Left ventricle myocardium inferior (tissue), 1 donor: ENCODE measurements around the gene ZBTB46. TPM values are rescaled to one million over a fixed set of nuclear protein-coding genes. Genes with fewer than 3 reads are reported as not detected.

Experiments
- DNase-seq: peaks from one replicate; pipeline ENCODE4 v3.0.0-alpha.2; 2020
- H3K27ac ChIP-seq: fragments of 200-600 bp; replicated peaks from 2 replicates; pipeline ENCODE4 v1.8.0; 2021
- H3K27me3 ChIP-seq: fragments of 200-600 bp; 2 replicates; pipeline ENCODE4 v1.8.0; 2021; ENCODE audit warnings: low read depth
- H3K36me3 ChIP-seq: fragments of 200-600 bp; 2 replicates; pipeline ENCODE4 v1.8.0; 2021
- H3K4me1 ChIP-seq: fragments of 200-600 bp; 2 replicates; pipeline ENCODE4 v1.8.0; 2021
- H3K4me3 ChIP-seq: fragments of 200-600 bp; 2 replicates; pipeline ENCODE4 v1.8.0; 2021; ENCODE audit warnings: mild to moderate bottlenecking, moderate library complexity
- H3K9me3 ChIP-seq: fragments of 200-600 bp; replicated peaks from 2 replicates; pipeline ENCODE4 v1.8.0; 2021
- intact Hi-C: fragments of 100-400 bp; cut with micrococcal nuclease; formaldehyde crosslinking; loops from one replicate; pipeline ENCODE4 v1.11.0; 2022
- total RNA-seq: library from RNA; stranded (reverse); fragmentation: NEBNext Ultra II Directional; extraction: Animal tissue kit (Norgen Biotek cat#: 25700); gene quantifications from one replicate; pipeline ENCODE4 v1.2.1, GENCODE V29; 2021
- TF ChIP-seq, protein P1 (sequence below): fragments of 200-600 bp; IDR thresholded peaks from 2 replicates; pipeline ENCODE4 v1.8.0; 2021; ENCODE audit warnings: antibody characterized with exemption, mild to moderate bottlenecking, borderline replicate concordance
- donor health status: DM: no; HTN: yes; CAD: no; lungs with severe emphysema.

ZBTB46 gene
- total RNA-seq, 1 donor from 2014 or later = 13.6 TPM

DNA sequence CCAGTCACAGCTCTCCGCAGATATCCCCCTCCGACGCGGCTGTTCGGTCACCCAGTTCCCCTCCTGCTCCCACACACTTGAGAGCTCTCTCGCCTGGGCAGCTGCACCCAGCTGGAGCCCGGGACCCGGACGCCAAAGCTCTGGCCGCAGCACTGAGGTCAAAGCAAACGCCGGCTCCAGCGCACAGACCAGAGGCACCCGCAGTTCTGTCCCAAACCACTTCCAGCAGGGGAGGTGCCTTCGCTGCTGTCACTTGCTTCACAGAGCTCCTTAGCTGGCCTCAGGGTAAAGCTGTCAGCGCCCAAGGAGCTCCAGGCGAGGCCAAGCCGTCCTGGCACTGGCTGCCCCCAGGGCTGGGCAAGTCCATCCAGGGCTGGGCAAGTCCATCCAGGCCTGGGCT lies 63.6 kb downstream of the ZBTB46 start:
- peaks cover 9% of the 10 kb centered on the region for H3K4me1 ChIP-seq
- intact Hi-C loops = no loop called here
- H3K27me3 ChIP-seq = no peaks in the 10 kb centered on the region
- H3K27ac ChIP-seq = peak overlapping the region; percentile 3
- no peaks in the 10 kb centered on the region for H3K9me3 ChIP-seq
- H3K36me3 ChIP-seq = peaks cover 57% of the 10 kb centered on the region
- peak; percentile 56 for DNase-seq
- TF ChIP-seq, protein P1, sequence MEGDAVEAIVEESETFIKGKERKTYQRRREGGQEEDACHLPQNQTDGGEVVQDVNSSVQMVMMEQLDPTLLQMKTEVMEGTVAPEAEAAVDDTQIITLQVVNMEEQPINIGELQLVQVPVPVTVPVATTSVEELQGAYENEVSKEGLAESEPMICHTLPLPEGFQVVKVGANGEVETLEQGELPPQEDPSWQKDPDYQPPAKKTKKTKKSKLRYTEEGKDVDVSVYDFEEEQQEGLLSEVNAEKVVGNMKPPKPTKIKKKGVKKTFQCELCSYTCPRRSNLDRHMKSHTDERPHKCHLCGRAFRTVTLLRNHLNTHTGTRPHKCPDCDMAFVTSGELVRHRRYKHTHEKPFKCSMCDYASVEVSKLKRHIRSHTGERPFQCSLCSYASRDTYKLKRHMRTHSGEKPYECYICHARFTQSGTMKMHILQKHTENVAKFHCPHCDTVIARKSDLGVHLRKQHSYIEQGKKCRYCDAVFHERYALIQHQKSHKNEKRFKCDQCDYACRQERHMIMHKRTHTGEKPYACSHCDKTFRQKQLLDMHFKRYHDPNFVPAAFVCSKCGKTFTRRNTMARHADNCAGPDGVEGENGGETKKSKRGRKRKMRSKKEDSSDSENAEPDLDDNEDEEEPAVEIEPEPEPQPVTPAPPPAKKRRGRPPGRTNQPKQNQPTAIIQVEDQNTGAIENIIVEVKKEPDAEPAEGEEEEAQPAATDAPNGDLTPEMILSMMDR = no peak
- no peak overlapping the region for H3K4me3 ChIP-seq

DNA sequence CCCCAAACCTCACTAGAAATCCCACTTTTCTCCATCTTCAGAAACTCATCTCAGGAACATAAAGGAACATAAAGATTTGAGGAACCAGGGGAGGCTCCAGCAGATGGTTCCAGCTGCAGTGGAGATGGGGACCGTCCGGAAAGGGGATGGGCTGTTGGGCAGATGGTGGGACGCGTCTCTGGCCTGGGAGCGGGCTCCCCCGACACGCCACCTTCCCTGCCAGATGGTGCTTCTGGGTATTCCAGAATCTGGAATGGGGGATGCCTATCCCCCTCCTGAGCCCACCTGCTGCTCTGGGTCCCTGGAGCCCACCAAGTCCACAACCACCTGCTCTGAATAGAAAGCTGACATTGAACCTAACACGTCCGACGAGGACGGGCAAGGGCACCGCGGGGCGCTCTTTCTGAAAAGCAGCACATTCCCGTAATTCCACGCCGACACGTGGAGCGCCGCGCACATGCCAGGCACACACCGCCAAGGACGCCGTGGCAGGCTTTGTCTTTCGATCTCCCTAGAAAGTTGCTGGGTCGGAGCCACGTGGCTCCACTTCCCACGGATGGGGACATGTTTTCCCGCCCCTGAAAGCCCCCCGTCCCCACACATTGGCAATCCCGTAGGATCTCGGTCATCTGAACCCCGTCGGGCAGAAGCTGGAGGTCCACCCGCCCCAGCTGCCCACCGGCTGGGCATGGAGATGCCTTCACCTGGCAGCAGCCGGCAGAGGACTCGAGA lies 64.2 kb downstream of the ZBTB46 start:
- no peak for DNase-seq
- H3K27me3 ChIP-seq = no peaks in the 10 kb centered on the region
- TF ChIP-seq, protein P1 = no peak
- peaks cover 4% of the 10 kb centered on the region for H3K4me1 ChIP-seq
- intact Hi-C loops = no loop called here
- peak overlapping the region; percentile 3 for H3K27ac ChIP-seq
- no peak overlapping the region for H3K4me3 ChIP-seq
- peaks cover 63% of the 10 kb centered on the region for H3K36me3 ChIP-seq
- no peaks in the 10 kb centered on the region for H3K9me3 ChIP-seq

DNA sequence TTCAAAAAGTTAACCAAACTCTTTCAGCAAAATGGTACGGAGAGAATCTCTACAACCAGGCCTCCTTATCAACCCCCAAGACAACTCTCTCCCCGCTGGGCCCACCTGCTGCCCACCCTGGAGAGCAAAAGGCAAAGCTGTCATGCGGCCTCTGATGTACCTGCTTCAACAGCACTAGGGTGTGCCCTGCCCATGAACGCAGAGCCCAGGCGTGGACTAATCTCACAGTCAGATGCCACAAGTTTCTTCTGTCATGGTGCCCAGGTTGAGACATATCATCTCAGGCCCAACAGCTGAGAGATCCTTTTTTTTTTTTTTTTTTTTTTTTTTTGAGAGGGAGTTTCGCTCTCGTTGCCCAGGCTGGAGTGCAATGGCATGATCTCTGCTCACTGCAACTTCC lies 65.2 kb downstream of the ZBTB46 start:
- no peaks in the 10 kb centered on the region for H3K4me1 ChIP-seq
- H3K4me3 ChIP-seq = no peak overlapping the region
- no peak overlapping the region for H3K27ac ChIP-seq
- H3K36me3 ChIP-seq = peaks cover 60% of the 10 kb centered on the region
- DNase-seq = no peak
- TF ChIP-seq, protein P1 = no peak
- intact Hi-C loops = no loop called here
- no peaks in the 10 kb centered on the region for H3K9me3 ChIP-seq
- no peaks in the 10 kb centered on the region for H3K27me3 ChIP-seq

DNA sequence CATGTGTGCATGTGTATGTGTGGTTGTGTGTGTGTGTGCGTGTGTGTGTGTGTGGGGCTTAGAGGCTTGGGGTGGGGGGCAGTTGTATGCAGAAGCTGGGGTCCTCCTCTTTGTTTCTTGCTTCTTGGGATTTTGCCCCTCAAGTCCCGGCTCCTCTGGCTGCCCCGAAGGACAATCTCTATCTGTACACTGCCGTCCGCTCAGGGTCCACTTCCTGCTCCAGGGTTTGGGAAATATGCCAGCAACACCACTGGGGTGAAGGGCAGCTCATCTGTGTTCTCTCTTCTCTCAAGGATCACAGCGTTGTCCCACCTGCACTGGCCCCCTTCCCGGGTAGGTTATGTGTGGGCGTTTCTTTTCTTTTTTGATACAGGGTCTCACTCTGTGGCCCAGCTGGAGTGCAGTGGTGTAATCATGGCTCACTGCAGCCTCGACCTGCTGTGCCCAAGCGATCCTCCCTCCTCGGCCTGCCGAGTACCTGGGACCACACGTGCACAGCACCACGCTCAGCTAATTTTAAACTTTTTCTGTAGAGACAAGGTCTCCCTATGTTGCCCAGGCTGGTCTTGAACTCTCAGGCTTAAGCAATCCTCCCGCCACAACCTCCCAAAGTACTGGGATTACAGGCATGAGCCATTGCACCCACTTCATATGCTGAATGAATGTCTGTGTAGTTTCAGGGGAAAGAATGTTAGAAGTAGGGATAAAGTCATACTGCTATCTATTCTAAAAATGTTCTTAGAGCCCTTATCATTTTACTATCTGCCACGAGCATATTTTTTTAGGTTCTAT lies 65.8 kb downstream of the ZBTB46 start:
- Histone ChIP-seq H3K4me1 (no peaks in the 10 kb centered on the region), H3K36me3 (peaks cover 53% of the 10 kb centered on the region), H3K9me3 (no peaks in the 10 kb centered on the region), H3K4me3 (no peak overlapping the region), H3K27me3 (no peaks in the 10 kb centered on the region), H3K27ac (no peak overlapping the region)
- TF ChIP-seq, protein P1 = no peak
- DNase-seq = no peak
- intact Hi-C loops = no loop called here

DNA sequence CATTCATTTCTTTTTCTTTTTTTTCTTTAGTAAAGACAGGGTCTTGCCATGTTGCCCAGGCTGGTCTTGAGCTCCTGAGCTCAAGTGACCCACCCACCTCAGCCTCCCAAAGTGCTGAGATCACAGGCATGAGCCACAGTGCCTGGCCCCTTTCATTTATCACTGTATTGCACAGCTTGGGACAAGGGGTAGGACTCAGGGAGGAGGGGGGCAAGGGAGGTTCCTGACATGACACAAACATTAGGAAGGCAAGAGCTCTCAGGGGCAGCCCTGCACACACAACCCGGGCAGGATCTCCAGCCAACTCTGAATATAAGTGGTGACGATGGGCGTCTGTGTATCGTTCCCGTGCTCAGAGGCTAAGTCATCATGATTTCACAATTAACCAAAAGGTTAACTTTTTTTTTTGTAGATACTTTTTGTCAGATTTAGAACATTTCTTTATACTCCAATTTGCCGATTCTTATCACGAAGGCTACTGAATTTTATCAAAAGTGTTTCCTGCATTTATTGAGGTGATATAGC lies 71.6 kb downstream of the ZBTB46 start:
- Histone ChIP-seq H3K36me3 (peaks cover 28% of the 10 kb centered on the region), H3K27ac (no peak overlapping the region), H3K27me3 (no peaks in the 10 kb centered on the region), H3K4me1 (no peaks in the 10 kb centered on the region), H3K4me3 (no peak overlapping the region), H3K9me3 (no peaks in the 10 kb centered on the region)
- intact Hi-C loops = no loop called here
- TF ChIP-seq, protein P1 = no peak
- no peak for DNase-seq
